Measurements from ENCODE around the gene SH3BGR.

DNA sequence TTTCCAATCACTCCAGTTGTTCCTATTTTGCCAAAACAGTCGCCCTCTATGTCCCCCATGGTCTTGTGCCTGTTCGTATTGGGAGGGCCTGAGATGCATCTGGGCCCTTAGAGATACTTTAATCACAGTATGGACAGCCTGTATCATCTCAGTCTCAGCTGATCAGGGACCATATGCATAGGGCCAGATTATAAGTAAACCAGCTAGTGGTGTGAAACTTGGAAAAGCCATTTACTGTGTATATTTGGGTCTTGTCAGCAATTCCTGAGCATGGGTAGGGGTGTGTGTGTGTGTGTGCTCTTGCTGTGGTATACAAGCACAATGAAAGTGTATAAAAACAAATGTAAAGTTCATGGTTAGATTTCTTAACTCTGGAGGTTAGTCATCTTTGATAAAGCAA is 22.8 kb downstream of the SH3BGR start:
- TF ChIP-seq, protein P1, sequence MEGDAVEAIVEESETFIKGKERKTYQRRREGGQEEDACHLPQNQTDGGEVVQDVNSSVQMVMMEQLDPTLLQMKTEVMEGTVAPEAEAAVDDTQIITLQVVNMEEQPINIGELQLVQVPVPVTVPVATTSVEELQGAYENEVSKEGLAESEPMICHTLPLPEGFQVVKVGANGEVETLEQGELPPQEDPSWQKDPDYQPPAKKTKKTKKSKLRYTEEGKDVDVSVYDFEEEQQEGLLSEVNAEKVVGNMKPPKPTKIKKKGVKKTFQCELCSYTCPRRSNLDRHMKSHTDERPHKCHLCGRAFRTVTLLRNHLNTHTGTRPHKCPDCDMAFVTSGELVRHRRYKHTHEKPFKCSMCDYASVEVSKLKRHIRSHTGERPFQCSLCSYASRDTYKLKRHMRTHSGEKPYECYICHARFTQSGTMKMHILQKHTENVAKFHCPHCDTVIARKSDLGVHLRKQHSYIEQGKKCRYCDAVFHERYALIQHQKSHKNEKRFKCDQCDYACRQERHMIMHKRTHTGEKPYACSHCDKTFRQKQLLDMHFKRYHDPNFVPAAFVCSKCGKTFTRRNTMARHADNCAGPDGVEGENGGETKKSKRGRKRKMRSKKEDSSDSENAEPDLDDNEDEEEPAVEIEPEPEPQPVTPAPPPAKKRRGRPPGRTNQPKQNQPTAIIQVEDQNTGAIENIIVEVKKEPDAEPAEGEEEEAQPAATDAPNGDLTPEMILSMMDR (IDR thresholded peaks at IDR 0.05; ENCODE audit: low read depth, low read length): no peak
- no peak for TF ChIP-seq POLR2A (IDR thresholded peaks at IDR 0.05; ENCODE audit: extremely low read depth, insufficient read length)
- TF ChIP-seq, protein P2, sequence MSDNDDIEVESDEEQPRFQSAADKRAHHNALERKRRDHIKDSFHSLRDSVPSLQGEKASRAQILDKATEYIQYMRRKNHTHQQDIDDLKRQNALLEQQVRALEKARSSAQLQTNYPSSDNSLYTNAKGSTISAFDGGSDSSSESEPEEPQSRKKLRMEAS (IDR thresholded peaks at IDR 0.05; ENCODE audit: low read depth, low read length): no peak
